Epithelial cell of esophagus (primary cell): ENCODE measurements around the gene SLC22A16.

Source experiments
- DNase-seq: peaks from one replicate; pipeline ENCODE4 v3.0.0; 2010; ENCODE audit warnings: low read depth
- H3K4me3 ChIP-seq: 2 replicates; pipeline ENCODE4 v1.5.1; 2011; ENCODE audit warnings: mild to moderate bottlenecking, low read length, control low read depth
- CTCF ChIP-seq: IDR thresholded peaks from 2 replicates; pipeline ENCODE4 v1.5.1; 2011; ENCODE audit warnings: low read depth, mild to moderate bottlenecking, low read length, control low read depth, inconsistent platforms; ENCODE audit not compliant: insufficient read depth; ENCODE audit errors: missing control alignments

Gene SLC22A16

GRCh38 chr6:110481081-110481480 lies 4.7 kb upstream of the SLC22A16 start:
- DNase-seq: no peak
- no peak overlapping the region for H3K4me3 ChIP-seq
- TF ChIP-seq CTCF: no peak

DNA sequence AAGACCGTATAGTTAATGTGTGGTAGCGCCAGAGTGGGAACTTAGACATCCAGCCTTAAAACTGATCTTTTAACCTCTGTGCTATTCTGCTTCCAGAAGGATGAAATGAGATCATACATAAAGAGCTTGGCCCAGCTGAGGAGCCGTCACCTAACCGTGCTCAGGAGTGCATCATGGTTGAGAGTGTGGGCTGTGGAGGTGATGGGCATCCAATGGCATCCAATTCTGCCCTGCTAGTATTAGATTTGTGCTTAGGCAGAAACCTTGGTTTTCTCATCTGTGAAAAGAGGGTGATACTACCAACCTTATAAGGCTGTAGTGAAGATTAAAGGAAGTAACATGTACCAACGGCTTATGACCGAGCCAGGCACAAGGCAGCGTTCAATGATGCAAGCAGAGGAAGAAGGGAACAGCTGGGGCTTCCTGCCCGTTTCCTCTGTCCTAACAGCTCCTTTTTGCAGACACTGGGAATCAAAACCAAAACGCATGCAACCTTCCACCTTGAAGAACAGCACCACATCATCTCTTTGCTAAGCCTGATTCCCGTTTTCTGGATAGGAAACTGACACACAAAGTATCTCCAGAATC lies 1.3 kb downstream of the SLC22A16 start:
- no peak overlapping the region for H3K4me3 ChIP-seq
- no peak for TF ChIP-seq CTCF
- no peak for DNase-seq

DNA sequence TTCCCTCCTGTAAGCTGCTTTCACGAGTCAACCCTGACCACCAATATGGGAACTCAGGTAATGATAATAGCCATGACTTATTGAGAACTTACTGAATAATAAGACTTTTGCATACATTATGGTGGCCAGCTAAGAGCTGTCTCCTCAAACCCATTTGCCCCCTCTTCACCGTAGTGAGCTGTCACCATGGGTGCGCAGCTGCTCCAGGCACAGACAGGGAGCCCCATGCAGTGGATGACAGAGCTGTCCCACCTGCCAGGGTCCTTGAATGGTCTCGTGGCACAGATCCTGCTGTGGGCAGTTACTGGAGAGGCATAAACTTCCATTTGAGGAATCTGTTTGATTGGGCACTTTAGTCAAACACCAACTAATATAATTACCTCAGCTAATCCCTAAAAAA lies 1.9 kb downstream of the SLC22A16 start:
- H3K4me3 ChIP-seq: no peak overlapping the region
- DNase-seq: no peak
- TF ChIP-seq CTCF: no peak

DNA sequence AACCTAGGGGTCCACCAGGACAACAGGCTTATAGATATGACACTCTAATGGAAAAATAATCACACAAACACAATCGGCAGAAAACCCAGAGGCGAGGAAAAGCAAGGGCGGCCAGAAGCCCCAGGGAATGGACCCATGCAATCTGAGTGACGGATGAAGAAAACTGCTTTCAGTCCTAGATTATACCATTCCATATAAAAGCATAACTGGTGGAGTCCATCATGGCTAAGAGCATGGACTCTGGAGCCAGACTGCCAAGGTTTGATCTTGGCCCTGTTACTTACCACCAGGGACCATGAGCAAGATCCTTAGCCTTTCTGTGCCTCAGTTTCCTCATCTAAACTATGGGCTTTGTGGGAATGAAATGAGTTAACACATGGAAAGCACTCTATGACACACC lies 3.7 kb downstream of the SLC22A16 start:
- H3K4me3 ChIP-seq: no peak overlapping the region
- no peak for TF ChIP-seq CTCF
- no peak for DNase-seq

GRCh38 chr6:110471726-110472365 lies 4.6 kb downstream of the SLC22A16 start:
- TF ChIP-seq CTCF: no peak
- no peak for DNase-seq
- no peak overlapping the region for H3K4me3 ChIP-seq

- no peak for TF ChIP-seq CTCF
- no peak overlapping the region for H3K4me3 ChIP-seq
- no peak for DNase-seq
Observed at GRCh38 chr6:110468731-110469130, 7.7 kb downstream of the SLC22A16 start.
